Measurements from ENCODE around the gene ARHGAP12. TPM values are rescaled to one million over a fixed set of nuclear protein-coding genes. Genes with fewer than 3 reads are reported as not detected.

Gene ARHGAP12
- total RNA-seq, 8 experiments from 2014 or later = 20.9 to 50.3 (median 29.7) TPM

- Histone ChIP-seq H3K4me1 (replicated peaks in 1 of 2) (peaks cover 14% of the 10 kb centered on the region in 2 donors), H3K27ac (no peak overlapping the region), H3K4me3 (no peak overlapping the region)
- in situ Hi-C loops (cut with MboI; ENCODE audit: low pct_unique_long_range_greater_than_20kb in 2 of 9, low sequenced_read_pairs in 9 of 9, unreplicated experiment in 9 of 9) = no loop called here
- 0 to 70% (median 46%) methylated on average over 1 to 7 of the region's 7 CpGs for WGBS, 10 experiments
- ATAC-seq (replicated peaks in 6 of 8) = peak; percentile 79 to 99 (median 90)
Measured at GRCh38 chr10:31940839-31941653, 12.4 kb upstream of the ARHGAP12 start.

GRCh38 chr10:31939797-31940708, 11.4 kb upstream of the ARHGAP12 start:
- 48 to 100% (median 83%) methylated on average over 1 to 4 of the region's 4 CpGs; no CpG with 5 or more reads in 1 of the 10 experiments for WGBS, 10 experiments

GRCh38 chr10:31937371-31937770, 8.7 kb upstream of the ARHGAP12 start:
- in situ Hi-C loops (cut with MboI; ENCODE audit: low pct_unique_long_range_greater_than_20kb in 2 of 9, low sequenced_read_pairs in 9 of 9, unreplicated experiment in 9 of 9) = no loop called here
- WGBS, 10 experiments = 7 to 100% (median 85%) methylated on average over 1 to 9 of the region's 9 CpGs; no CpG with 5 or more reads in 2 of the 10 experiments
- H3K4me3 ChIP-seq = no peak overlapping the region
- ATAC-seq (replicated peaks in 6 of 8) = peak in 1 of 8 experiments; percentile 24
- peaks cover 4 to 5% of the 10 kb centered on the region in 2 donors for H3K4me1 ChIP-seq (replicated peaks in 1 of 2)
- H3K27ac ChIP-seq = no peak overlapping the region

More at GRCh38 chr10:31939797-31940708, 11.4 kb upstream of the ARHGAP12 start:
- Histone ChIP-seq H3K4me1 (replicated peaks in 1 of 2) (peaks cover 8 to 11% of the 10 kb centered on the region in 2 donors), H3K4me3 (no peak overlapping the region), H3K27ac (no peak overlapping the region)
- peak in 1 of 8 experiments; percentile 22 for ATAC-seq (replicated peaks in 6 of 8)
- in situ Hi-C loops (cut with MboI; ENCODE audit: low pct_unique_long_range_greater_than_20kb in 2 of 9, low sequenced_read_pairs in 9 of 9, unreplicated experiment in 9 of 9) = no loop called here

- in situ Hi-C loops (cut with MboI; ENCODE audit: low pct_unique_long_range_greater_than_20kb in 2 of 9, low sequenced_read_pairs in 9 of 9, unreplicated experiment in 9 of 9) = no loop called here
- Histone ChIP-seq H3K4me1 (replicated peaks in 1 of 2) (peaks cover 4 to 5% of the 10 kb centered on the region in 2 donors), H3K27ac (no peak overlapping the region), H3K4me3 (no peak overlapping the region)
- ATAC-seq (replicated peaks in 6 of 8) = no peak
- WGBS, 10 experiments = 30 to 95% (median 73%) methylated on average over 3 to 5 of the region's 5 CpGs; no CpG with 5 or more reads in 1 of the 10 experiments
Measured at GRCh38 chr10:31936933-31937332, 8.3 kb upstream of the ARHGAP12 start.

- no peak overlapping the region for H3K4me3 ChIP-seq
- no peak overlapping the region for H3K27ac ChIP-seq
- in situ Hi-C loops (cut with MboI; ENCODE audit: low pct_unique_long_range_greater_than_20kb in 2 of 9, low sequenced_read_pairs in 9 of 9, unreplicated experiment in 9 of 9) = no loop called here
- WGBS, 10 experiments = 33 to 100% (median 90%) methylated on average over 1 of the region's 1 CpG; no CpG with 5 or more reads in 3 of the 10 experiments
- peaks cover 4 to 5% of the 10 kb centered on the region in 2 donors for H3K4me1 ChIP-seq (replicated peaks in 1 of 2)
- no peak for ATAC-seq (replicated peaks in 6 of 8)
Measured at GRCh38 chr10:31936086-31936485, 7.5 kb upstream of the ARHGAP12 start.

GRCh38 chr10:31935678-31936077, 7.0 kb upstream of the ARHGAP12 start:
- no peak overlapping the region for H3K27ac ChIP-seq
- in situ Hi-C loops (cut with MboI; ENCODE audit: low pct_unique_long_range_greater_than_20kb in 2 of 9, low sequenced_read_pairs in 9 of 9, unreplicated experiment in 9 of 9) = no loop called here
- WGBS, 10 experiments = 79 to 100% (median 98%) methylated on average over 1 to 4 of the region's 4 CpGs; no CpG with 5 or more reads in 2 of the 10 experiments
- ATAC-seq (replicated peaks in 6 of 8) = no peak
- peaks cover 0 to 3% of the 10 kb centered on the region in 2 donors for H3K4me1 ChIP-seq (replicated peaks in 1 of 2)
- no peak overlapping the region for H3K4me3 ChIP-seq

GRCh38 chr10:31932838-31933237, 4.2 kb upstream of the ARHGAP12 start:
- Histone ChIP-seq H3K27ac (no peak overlapping the region), H3K4me3 (no peak overlapping the region), H3K4me1 (replicated peaks in 1 of 2) (peaks cover 5% of the 10 kb centered on the region in 2 donors)
- in situ Hi-C loops (cut with MboI; ENCODE audit: low pct_unique_long_range_greater_than_20kb in 2 of 9, low sequenced_read_pairs in 9 of 9, unreplicated experiment in 9 of 9) = no loop called here
- no peak for ATAC-seq (replicated peaks in 6 of 8)

- H3K4me3 ChIP-seq = no peak overlapping the region
- no peak for ATAC-seq (replicated peaks in 6 of 8)
- WGBS, 10 experiments = 0 to 100% (median 86%) methylated on average over 1 of the region's 1 CpG; no CpG with 5 or more reads in 1 of the 10 experiments
- peaks cover 5 to 10% of the 10 kb centered on the region in 2 donors for H3K4me1 ChIP-seq (replicated peaks in 1 of 2)
- in situ Hi-C loops (cut with MboI; ENCODE audit: low pct_unique_long_range_greater_than_20kb in 2 of 9, low sequenced_read_pairs in 9 of 9, unreplicated experiment in 9 of 9) = no loop called here
- no peak overlapping the region for H3K27ac ChIP-seq
Measured at GRCh38 chr10:31930856-31931255, 2.2 kb upstream of the ARHGAP12 start.

GRCh38 chr10:31930023-31930751, 1.6 kb upstream of the ARHGAP12 start:
- peak overlapping the region; percentile 86 to 99 (median 98) for H3K4me3 ChIP-seq
- no peak for ATAC-seq (replicated peaks in 6 of 8)
- no peak overlapping the region for H3K27ac ChIP-seq
- whole genome bisulfite sequencing, 10 experiments = 0 to 49% (median 36%) methylated on average over 1 to 11 of the region's 11 CpGs; no CpG with 5 or more reads in 1 of the 10 experiments
- in situ Hi-C loops (cut with MboI; ENCODE audit: low pct_unique_long_range_greater_than_20kb in 2 of 9, low sequenced_read_pairs in 9 of 9, unreplicated experiment in 9 of 9) = no loop called here
- H3K4me1 ChIP-seq (replicated peaks in 1 of 2) = peaks cover 5 to 10% of the 10 kb centered on the region in 2 donors

GRCh38 chr10:31929261-31930022, 811 bp upstream of the ARHGAP12 start:
- H3K4me3 ChIP-seq = peak overlapping the region; percentile 86 to 99 (median 98)
- 0 to 20% (median 1%) methylated on average over 1 to 9 of the region's 25 CpGs; no CpG with 5 or more reads in 2 of the 10 experiments for WGBS, 10 experiments
- peak; percentile 4 to 31 (median 19) for ATAC-seq (replicated peaks in 6 of 8)
- in situ Hi-C loops (cut with MboI; ENCODE audit: low pct_unique_long_range_greater_than_20kb in 2 of 9, low sequenced_read_pairs in 9 of 9, unreplicated experiment in 9 of 9) = no loop called here
- H3K27ac ChIP-seq = peak overlapping the region; percentile 96 to 97
- H3K4me1 ChIP-seq (replicated peaks in 1 of 2) = peaks cover 5 to 10% of the 10 kb centered on the region in 2 donors

- Histone ChIP-seq H3K4me1 (replicated peaks in 1 of 2) (peaks cover 5 to 10% of the 10 kb centered on the region in 2 donors), H3K27ac (peak overlapping the region; percentile 96 to 97), H3K4me3 (peak overlapping the region; percentile 86 to 99 (median 98))
- 0% methylated on average over 2 of the region's 58 CpGs; no CpG with 5 or more reads in 9 of the 10 experiments for WGBS, 10 experiments
- ATAC-seq (replicated peaks in 6 of 8) = peak in 6 of 8 experiments; percentile 1 to 20 (median 12)
- in situ Hi-C loops (cut with MboI; ENCODE audit: low pct_unique_long_range_greater_than_20kb in 2 of 9, low sequenced_read_pairs in 9 of 9, unreplicated experiment in 9 of 9) = no loop called here
Measured at GRCh38 chr10:31927884-31928548, 615 bp downstream of the ARHGAP12 start.
